D721Med (cell line): ENCODE data around the gene RAMP2.

ENCODE experiments used
- DNase-seq: peaks from one replicate; pipeline ENCODE4 v3.0.0; 2011; ENCODE audit warnings: low spot score; ENCODE audit not compliant: insufficient read length
- FAIRE-seq: peaks from 2 replicates; lab custom pipeline; 2011; peaks lifted over from hg19 to GRCh38; lab: Jason Lieb, UNC
- TF ChIP-seq, protein P1 (sequence below): IDR thresholded peaks from 2 replicates; pipeline ENCODE4 v1.5.1; 2012; ENCODE audit warnings: mild to moderate bottlenecking, control low read depth; ENCODE audit not compliant: insufficient read depth; ENCODE audit errors: missing control alignments

Gene RAMP2

DNA sequence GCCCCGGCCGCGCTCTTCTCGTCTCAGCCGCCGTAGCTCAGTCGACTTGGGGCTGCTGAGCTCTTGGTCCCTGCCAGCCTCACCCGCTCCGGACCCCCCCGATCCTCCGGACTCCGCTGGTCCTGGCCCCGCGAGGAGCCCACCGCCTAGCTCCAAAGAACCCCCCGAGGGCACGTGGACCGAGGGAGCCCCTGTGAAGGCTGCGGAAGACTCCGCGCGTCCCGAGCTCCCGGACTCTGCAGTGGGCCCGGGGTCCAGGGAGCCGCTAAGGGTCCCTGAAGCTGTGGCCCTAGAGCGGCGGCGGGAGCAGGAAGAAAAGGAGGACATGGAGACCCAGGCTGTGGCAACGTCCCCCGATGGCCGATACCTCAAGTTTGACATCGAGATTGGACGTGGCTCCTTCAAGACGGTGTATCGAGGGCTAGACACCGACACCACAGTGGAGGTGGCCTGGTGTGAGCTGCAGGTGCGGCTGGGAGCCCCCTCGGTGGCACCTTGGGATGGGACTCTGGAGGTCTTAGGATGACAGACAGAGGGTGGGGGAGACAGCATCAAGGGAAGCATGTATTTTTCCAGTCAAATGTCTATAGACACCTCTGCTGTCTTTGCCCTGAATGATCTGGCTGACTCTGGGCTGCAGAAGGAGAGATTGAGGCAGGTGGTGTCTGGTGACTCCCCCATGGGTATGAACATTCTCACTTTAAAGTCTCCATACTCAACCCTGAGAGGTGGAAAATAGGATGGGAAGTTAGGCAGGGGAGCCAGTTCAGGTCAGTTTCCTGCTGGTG, 20.0 kb downstream of the RAMP2 start:
- DNase-seq (no peak), FAIRE-seq (no peak)
- TF ChIP-seq, protein P1, sequence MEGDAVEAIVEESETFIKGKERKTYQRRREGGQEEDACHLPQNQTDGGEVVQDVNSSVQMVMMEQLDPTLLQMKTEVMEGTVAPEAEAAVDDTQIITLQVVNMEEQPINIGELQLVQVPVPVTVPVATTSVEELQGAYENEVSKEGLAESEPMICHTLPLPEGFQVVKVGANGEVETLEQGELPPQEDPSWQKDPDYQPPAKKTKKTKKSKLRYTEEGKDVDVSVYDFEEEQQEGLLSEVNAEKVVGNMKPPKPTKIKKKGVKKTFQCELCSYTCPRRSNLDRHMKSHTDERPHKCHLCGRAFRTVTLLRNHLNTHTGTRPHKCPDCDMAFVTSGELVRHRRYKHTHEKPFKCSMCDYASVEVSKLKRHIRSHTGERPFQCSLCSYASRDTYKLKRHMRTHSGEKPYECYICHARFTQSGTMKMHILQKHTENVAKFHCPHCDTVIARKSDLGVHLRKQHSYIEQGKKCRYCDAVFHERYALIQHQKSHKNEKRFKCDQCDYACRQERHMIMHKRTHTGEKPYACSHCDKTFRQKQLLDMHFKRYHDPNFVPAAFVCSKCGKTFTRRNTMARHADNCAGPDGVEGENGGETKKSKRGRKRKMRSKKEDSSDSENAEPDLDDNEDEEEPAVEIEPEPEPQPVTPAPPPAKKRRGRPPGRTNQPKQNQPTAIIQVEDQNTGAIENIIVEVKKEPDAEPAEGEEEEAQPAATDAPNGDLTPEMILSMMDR: no peak

DNA sequence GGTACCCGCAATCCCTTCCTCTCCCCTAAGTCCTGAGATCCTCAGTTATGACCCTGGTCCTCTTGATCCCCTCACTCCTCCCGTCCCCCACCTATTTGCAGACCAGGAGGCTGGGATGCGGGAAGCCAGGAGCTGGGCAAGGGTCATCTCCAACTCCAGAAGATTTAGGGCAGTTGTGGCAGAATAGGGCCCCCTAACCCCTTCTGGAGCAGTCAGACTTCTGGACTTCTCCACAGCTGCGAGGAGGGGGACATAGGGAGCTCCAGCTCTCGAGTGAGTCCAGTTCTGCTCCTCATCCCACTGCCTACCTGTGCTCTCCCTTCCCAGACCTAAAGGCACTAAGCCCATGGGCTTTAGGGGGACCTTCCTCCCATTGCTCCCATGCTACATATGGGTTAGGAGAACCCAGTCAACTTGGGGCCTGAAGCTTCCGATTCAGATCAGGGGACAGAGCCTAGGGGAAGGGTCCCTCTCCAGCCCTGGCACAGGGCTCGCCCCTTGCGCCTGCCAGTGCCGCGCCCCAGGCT, 20.7 kb downstream of the RAMP2 start:
- FAIRE-seq (no peak), DNase-seq (no peak)
- TF ChIP-seq, protein P1: no peak

DNA sequence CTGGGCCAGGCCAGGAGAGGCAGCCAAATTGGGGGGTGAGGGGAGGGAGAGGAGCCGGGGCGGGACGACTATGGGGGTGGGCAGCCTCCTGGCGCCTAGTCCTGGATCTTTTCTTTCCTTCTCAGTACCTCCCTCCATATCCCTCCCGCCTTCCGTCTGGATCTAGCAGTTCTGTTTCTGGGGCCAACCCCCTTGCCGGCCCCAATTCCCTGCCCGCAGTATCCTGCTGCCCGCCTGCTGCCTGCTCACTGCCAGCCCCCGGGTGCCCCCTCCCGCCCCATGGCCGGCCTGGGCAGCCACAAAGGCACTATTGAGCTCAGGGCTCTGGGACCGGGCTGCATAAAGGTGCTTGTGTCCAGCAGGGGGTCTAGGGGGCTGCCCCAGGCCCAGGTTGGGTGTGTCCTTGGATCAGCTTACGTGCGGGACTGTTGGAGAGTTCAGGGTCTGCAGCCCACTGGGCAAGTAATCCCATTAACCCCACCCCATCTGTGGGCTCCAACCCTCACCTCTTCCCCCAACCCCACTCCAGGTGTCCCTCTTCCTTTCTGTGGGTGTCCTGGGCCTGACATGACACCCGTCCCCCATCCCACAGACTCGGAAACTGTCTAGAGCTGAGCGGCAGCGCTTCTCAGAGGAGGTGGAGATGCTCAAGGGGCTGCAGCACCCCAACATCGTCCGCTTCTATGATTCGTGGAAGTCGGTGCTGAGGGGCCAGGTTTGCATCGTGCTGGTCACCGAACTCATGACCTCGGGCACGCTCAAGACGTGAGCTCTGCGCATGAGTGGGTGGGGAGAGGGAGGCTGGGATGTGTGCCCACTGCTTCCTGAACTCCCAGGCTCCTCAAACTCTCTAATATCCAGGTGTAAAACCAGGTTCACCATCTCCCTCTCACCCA, 21.4 kb downstream of the RAMP2 start:
- DNase-seq (no peak), FAIRE-seq (no peak)
- TF ChIP-seq, protein P1: no peak

DNA sequence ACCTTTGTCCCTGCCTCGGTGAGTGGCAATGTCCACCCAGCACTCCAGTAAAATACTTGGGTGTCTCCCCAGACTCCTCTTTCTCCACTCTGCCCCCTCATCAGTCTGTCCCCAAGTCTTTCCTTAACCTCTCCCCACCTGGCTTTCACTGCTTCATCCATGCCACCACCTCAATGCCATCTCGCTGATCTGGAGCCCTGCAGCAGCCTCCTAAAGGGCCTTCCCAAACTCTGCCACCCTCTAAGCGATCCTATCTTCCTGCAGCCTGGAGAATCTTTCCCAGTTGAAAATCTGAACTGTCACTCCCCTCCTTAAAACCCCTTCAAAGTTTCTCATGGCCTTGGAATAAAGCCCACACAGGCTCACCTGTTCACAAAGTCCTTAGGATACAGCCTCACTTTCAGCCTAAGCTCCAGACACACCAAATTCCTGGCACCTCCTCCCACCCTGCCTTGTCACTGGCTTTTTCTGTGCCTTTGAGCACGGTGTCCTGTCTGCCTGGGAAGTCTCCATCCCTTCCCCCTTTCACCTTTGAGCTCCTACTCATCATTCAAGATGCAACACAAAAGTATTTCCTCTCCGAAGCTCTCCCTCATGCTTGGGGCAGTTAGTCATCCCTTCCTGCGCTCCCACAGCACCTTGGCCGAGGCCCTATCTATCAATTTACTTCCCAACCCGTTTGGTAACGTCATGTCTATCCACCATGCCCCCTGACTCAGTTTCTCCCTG, 22.2 kb downstream of the RAMP2 start:
- TF ChIP-seq, protein P1: no peak
- FAIRE-seq: no peak

DNA sequence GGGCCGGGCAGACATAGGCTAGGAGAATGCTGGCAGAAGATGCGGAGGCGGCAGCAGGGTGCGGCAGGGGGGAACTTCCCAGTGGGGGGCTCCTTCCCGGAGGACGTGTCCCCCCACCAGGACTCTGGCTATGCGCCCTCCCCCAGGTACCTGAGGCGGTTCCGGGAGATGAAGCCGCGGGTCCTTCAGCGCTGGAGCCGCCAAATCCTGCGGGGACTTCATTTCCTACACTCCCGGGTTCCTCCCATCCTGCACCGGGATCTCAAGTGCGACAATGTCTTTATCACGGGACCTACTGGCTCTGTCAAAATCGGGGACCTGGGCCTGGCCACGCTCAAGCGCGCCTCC, 22.7 kb downstream of the RAMP2 start:
- TF ChIP-seq, protein P1: no peak
- no peak for FAIRE-seq
- no peak for DNase-seq

More for the DNA sequence above, 22.2 kb downstream of the RAMP2 start:
- DNase-seq: no peak

DNA sequence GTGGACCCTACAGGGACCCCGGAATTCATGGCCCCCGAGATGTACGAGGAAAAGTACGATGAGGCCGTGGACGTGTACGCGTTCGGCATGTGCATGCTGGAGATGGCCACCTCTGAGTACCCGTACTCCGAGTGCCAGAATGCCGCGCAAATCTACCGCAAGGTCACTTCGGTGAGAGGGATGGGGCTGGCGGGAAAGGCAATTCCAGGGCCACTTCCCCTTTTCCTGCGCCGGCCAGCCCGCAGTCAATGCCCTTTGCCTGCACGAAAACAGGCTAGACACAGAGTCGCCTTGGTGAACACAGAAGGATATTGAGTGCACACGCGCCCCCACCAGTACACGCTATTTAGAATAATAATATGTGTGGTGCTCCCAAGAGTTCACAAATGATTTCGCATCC, 23.4 kb downstream of the RAMP2 start:
- TF ChIP-seq, protein P1: no peak
- DNase-seq (no peak), FAIRE-seq (no peak)
